GM12801 (cell line): ENCODE results near the gene MKX.

Experiments
- CTCF ChIP-seq: IDR thresholded peaks from one replicate; pipeline ENCODE4 v1.5.1; 2011; ENCODE audit warnings: control low read depth; ENCODE audit not compliant: insufficient read length; ENCODE audit errors: extremely low read depth

MKX gene

GRCh38 chr10:27719052-27719451 lies 26.6 kb downstream of the MKX start:
- no peak for TF ChIP-seq CTCF

GRCh38 chr10:27717861-27718260 lies 27.8 kb downstream of the MKX start:
- no peak for TF ChIP-seq CTCF

GRCh38 chr10:27717224-27717623 lies 28.4 kb downstream of the MKX start:
- TF ChIP-seq CTCF = no peak

- no peak for TF ChIP-seq CTCF
Observed at GRCh38 chr10:27716521-27716920, 29.1 kb downstream of the MKX start.

- TF ChIP-seq CTCF = no peak
Observed at GRCh38 chr10:27715505-27715904, 30.1 kb downstream of the MKX start.

- TF ChIP-seq CTCF = no peak
Observed at GRCh38 chr10:27714349-27714748, 31.3 kb downstream of the MKX start.

GRCh38 chr10:27713941-27714340 lies 31.7 kb downstream of the MKX start:
- no peak for TF ChIP-seq CTCF

GRCh38 chr10:27710014-27710413 lies 35.6 kb downstream of the MKX start:
- TF ChIP-seq CTCF = no peak
